HG03097 (cell line): Measurements from ENCODE around the gene VAMP7.
"Not testable (repeated sequence)": the region's sequence is repeated elsewhere in the genome, so short reads cannot be mapped to it uniquely, and the experiment has no call there.

Experiments
- ATAC-seq: cut with Tn5 transposase; IDR thresholded peaks from one replicate; pipeline ENCODE4 v1.9.1; 2021; ENCODE audit not compliant: unreplicated experiment, low FRiP score

VAMP7 gene

GRCh38 chrX:155881158-155881993 lies at the start of gene VAMP7:
TSS of gene VAMP7 (plus strand) at chrX:155881345. CDS start at chrX:155889467, 8,122 bp downstream.
- ATAC-seq: peak; percentile 95

- ATAC-seq: no peak
These were observed 39.9 kb upstream of the VAMP7 start for GRCh38 chrX:155841232-155841631.

GRCh38 chrX:155851786-155852185 lies 29.4 kb upstream of the VAMP7 start:
- not testable (repeated sequence) for ATAC-seq

- ATAC-seq: no peak
These were observed 23.6 kb upstream of the VAMP7 start for GRCh38 chrX:155857561-155857960.

- no peak for ATAC-seq
These were observed 16.5 kb upstream of the VAMP7 start for GRCh38 chrX:155864655-155865054.

GRCh38 chrX:155865193-155865592 lies 16.0 kb upstream of the VAMP7 start:
- no peak for ATAC-seq

GRCh38 chrX:155867821-155868220 lies 13.3 kb upstream of the VAMP7 start:
- no peak for ATAC-seq

GRCh38 chrX:155870958-155871357 lies 10.2 kb upstream of the VAMP7 start:
- ATAC-seq: no peak

- ATAC-seq: no peak
These were observed 9.2 kb upstream of the VAMP7 start for GRCh38 chrX:155871934-155872333.

- ATAC-seq: no peak
These were observed 8.0 kb upstream of the VAMP7 start for GRCh38 chrX:155873188-155873587.

GRCh38 chrX:155874571-155875244 lies 6.4 kb upstream of the VAMP7 start:
- ATAC-seq: no peak

GRCh38 chrX:155876704-155877103 lies 4.4 kb upstream of the VAMP7 start:
- no peak for ATAC-seq

GRCh38 chrX:155877288-155877687 lies 3.9 kb upstream of the VAMP7 start:
- no peak for ATAC-seq

- ATAC-seq: no peak
These were observed 473 bp upstream of the VAMP7 start for GRCh38 chrX:155880586-155881157.

- no peak for ATAC-seq
These were observed 5.3 kb downstream of the VAMP7 start for GRCh38 chrX:155886409-155886808.

GRCh38 chrX:155888139-155888538 lies 7.0 kb downstream of the VAMP7 start:
- ATAC-seq: no peak

- ATAC-seq: no peak
These were observed 8.2 kb downstream of the VAMP7 start for GRCh38 chrX:155889328-155889727.

- no peak for ATAC-seq
These were observed 10.5 kb downstream of the VAMP7 start for GRCh38 chrX:155891446-155892210.

- ATAC-seq: no peak
These were observed 12.4 kb downstream of the VAMP7 start for GRCh38 chrX:155893521-155893920.

GRCh38 chrX:155896512-155896911 lies 15.4 kb downstream of the VAMP7 start:
- ATAC-seq: no peak

GRCh38 chrX:155899366-155899765 lies 18.2 kb downstream of the VAMP7 start:
- no peak for ATAC-seq
